Gastrocnemius medialis (tissue), 4 donors: Measurements from ENCODE around the gene HSD11B2.

Experiments used
- POLR2A ChIP-seq, 2 donors: fragments of 450-650 bp; IDR thresholded peaks; one replicate each; pipeline ENCODE4 v1.6.1; 2017; ENCODE audit warnings: antibody characterized with exemption in 2 of 2, mild to moderate bottlenecking in 2 of 2, moderate library complexity in 2 of 2
- TF ChIP-seq, protein P1 (sequence below), 5 experiments: fragments of 450-650 bp in 3 of 5; fragments of 200-600 bp in 2 of 5; sonication (generic) in 2 of 5; IDR thresholded peaks in 4 of 5; conservative IDR thresholded peaks in 1 of 5; 1 replicate in 4 of 5; 2 replicates in 1 of 5; pipeline ENCODE4 v1.5.1; 2016 to 2019; ENCODE audit warnings: antibody characterized with exemption in 5 of 5, mild to moderate bottlenecking in 3 of 5, moderate library complexity in 3 of 5

DNA sequence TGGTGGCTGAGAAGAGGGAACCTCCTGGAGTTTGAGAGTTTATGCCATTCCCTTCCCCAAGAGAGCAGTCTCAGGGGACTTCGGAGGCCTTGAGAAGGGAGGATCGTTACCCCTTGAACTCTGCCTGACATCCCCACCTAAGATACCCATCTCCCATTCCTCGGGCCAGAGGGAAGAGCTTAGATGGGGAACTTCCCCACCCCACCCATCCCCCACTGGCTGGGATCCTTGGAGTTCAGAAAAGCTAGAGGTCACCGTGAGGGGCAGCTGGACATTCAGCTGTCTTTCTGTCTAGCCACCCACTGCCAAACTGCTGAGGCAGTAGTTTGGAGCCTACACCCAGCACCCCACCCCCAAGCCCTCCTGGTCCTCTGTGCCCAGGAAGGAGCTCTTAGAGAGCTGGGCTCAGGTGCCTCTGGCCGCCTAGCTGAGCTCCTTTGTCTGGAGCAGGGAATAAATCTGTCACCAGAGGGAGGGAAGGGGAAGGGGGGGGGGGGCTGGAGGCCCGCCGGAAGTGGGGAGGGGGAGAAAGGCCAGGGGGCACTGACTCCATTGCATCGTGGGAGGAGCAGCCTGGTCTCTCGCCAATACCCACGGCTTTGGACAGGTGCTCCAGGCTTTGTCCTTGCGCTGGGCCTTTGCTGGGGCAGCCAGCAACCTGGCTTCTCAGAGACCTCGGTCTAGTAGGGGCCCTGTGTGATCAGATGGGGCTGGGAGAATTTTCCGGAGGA lies 1.0 kb downstream of the HSD11B2 start:
- TF ChIP-seq POLR2A (IDR thresholded peaks at IDR 0.05), result no peak
- TF ChIP-seq, protein P1, sequence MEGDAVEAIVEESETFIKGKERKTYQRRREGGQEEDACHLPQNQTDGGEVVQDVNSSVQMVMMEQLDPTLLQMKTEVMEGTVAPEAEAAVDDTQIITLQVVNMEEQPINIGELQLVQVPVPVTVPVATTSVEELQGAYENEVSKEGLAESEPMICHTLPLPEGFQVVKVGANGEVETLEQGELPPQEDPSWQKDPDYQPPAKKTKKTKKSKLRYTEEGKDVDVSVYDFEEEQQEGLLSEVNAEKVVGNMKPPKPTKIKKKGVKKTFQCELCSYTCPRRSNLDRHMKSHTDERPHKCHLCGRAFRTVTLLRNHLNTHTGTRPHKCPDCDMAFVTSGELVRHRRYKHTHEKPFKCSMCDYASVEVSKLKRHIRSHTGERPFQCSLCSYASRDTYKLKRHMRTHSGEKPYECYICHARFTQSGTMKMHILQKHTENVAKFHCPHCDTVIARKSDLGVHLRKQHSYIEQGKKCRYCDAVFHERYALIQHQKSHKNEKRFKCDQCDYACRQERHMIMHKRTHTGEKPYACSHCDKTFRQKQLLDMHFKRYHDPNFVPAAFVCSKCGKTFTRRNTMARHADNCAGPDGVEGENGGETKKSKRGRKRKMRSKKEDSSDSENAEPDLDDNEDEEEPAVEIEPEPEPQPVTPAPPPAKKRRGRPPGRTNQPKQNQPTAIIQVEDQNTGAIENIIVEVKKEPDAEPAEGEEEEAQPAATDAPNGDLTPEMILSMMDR (IDR thresholded peaks at IDR 0.05 in 4 of 5, conservative IDR thresholded peaks at IDR 0.05 in 1 of 5), result no peak
